HEK293 (cell line): ENCODE results near the gene MBD5.

ENCODE experiments used
- CTCF ChIA-PET: fragments of 350-600 bp; formaldehyde crosslinking; extraction: SDS; loops from one replicate; lab custom pipeline; 2021; ENCODE audit warnings: antibody characterized with exemption; lab: Yijun Ruan, JAX
- POLR2A ChIA-PET: fragments of 300-600 bp; formaldehyde crosslinking; extraction: SDS; loops from one replicate; lab custom pipeline; 2020; ENCODE audit warnings: antibody characterized with exemption, inconsistent platforms; lab: Yijun Ruan, JAX
- H3K27ac ChIP-seq: fragments of 200-500 bp; sonication (Bioruptor generic); 2 replicates; pipeline ENCODE4 v1.5.1; 2014; ENCODE audit warnings: low read depth, low read length, control low read depth, inconsistent platforms; ENCODE audit errors: extremely low read depth
- H3K36me3 ChIP-seq, 2 experiments: fragments of 200-500 bp in 1 of 2; sonication (Bioruptor generic) in 1 of 2; 1 replicate in 1 of 2; 2 replicates in 1 of 2; pipeline ENCODE4 v1.5.1; 2014 to 2017; ENCODE audit warnings: inconsistent platforms in 2 of 2, low read length in 2 of 2; ENCODE audit not compliant: control insufficient read depth in 2 of 2, insufficient read depth in 1 of 2
- H3K4me1 ChIP-seq: fragments of 200-500 bp; sonication (Bioruptor generic); 2 replicates; pipeline ENCODE4 v1.5.1; 2014; ENCODE audit warnings: mild to moderate bottlenecking, low read length, inconsistent platforms; ENCODE audit not compliant: control insufficient read depth, insufficient read depth
- H3K4me3 ChIP-seq: 2 replicates; pipeline ENCODE4 v1.5.1; 2011; ENCODE audit warnings: low read depth, mild to moderate bottlenecking, control low read depth, low read length, moderate library complexity
- H3K9me3 ChIP-seq: fragments of 200-500 bp; sonication (Bioruptor generic); 2 replicates; pipeline ENCODE4 v1.5.1; 2014; ENCODE audit warnings: low read depth, low read length, inconsistent platforms; ENCODE audit not compliant: control insufficient read depth, insufficient read depth
- GFI1B ChIP-seq: fragments of 450-650 bp; formaldehyde crosslinking; IDR thresholded peaks from 2 replicates; pipeline ENCODE4 v1.5.1; 2016; ENCODE audit warnings: missing biosample characterization, missing genetic modification characterization
- RBAK ChIP-seq: fragments of 450-650 bp; formaldehyde crosslinking; IDR thresholded peaks from 2 replicates; pipeline ENCODE4 v1.5.1; 2016; ENCODE audit warnings: missing biosample characterization, missing genetic modification characterization
- REPIN1 ChIP-seq: fragments of 450-650 bp; formaldehyde crosslinking; IDR thresholded peaks from 2 replicates; pipeline ENCODE4 v1.5.1; 2017; ENCODE audit warnings: missing biosample characterization, missing genetic modification characterization, low read depth
- ZBTB10 ChIP-seq: fragments of 450-650 bp; formaldehyde crosslinking; IDR thresholded peaks from 2 replicates; pipeline ENCODE4 v1.5.1; 2016; ENCODE audit warnings: missing biosample characterization, missing genetic modification characterization
- ZBTB44 ChIP-seq: fragments of 450-650 bp; IDR thresholded peaks from 2 replicates; pipeline ENCODE4 v1.5.1; 2018; ENCODE audit warnings: missing biosample characterization, mild to moderate bottlenecking, missing genetic modification characterization
- ZNF341 ChIP-seq: fragments of 450-650 bp; formaldehyde crosslinking; IDR thresholded peaks from 2 replicates; pipeline ENCODE4; 2016; ENCODE audit warnings: low read depth, missing biosample characterization, missing genetic modification characterization
- ZNF473 ChIP-seq: fragments of 450-650 bp; formaldehyde crosslinking; IDR thresholded peaks from 2 replicates; pipeline ENCODE4 v1.5.1; 2017; ENCODE audit warnings: missing biosample characterization, missing genetic modification characterization
- ZNF561 ChIP-seq: fragments of 450-650 bp; IDR thresholded peaks from 2 replicates; pipeline ENCODE4 v1.5.1; 2018; ENCODE audit warnings: missing biosample characterization, missing genetic modification characterization, borderline replicate concordance
- ZNF600 ChIP-seq: fragments of 450-650 bp; formaldehyde crosslinking; IDR thresholded peaks from 2 replicates; pipeline ENCODE4 v1.5.1; 2016; ENCODE audit warnings: missing biosample characterization, missing genetic modification characterization
- ZNF623 ChIP-seq: fragments of 450-650 bp; formaldehyde crosslinking; IDR thresholded peaks from 2 replicates; pipeline ENCODE4 v1.5.1; 2016; ENCODE audit warnings: missing biosample characterization, missing genetic modification characterization
- ZNF670 ChIP-seq: fragments of 450-650 bp; formaldehyde crosslinking; IDR thresholded peaks from 2 replicates; pipeline ENCODE4 v1.5.1; 2016; ENCODE audit warnings: missing biosample characterization, missing genetic modification characterization, low read depth
- ZSCAN16 ChIP-seq: fragments of 450-650 bp; formaldehyde crosslinking; IDR thresholded peaks from 2 replicates; pipeline ENCODE4 v1.5.1; 2016; ENCODE audit warnings: missing biosample characterization, missing genetic modification characterization
- TF ChIP-seq, protein P1 (sequence below): fragments of 450-650 bp; formaldehyde crosslinking; IDR thresholded peaks from 2 replicates; pipeline ENCODE4 v1.5.1; 2016; ENCODE audit warnings: missing biosample characterization, missing genetic modification characterization
- TF ChIP-seq, protein P2 (sequence below): fragments of 450-650 bp; formaldehyde crosslinking; IDR thresholded peaks from 2 replicates; pipeline ENCODE4 v1.5.1; 2017; ENCODE audit warnings: missing biosample characterization, missing genetic modification characterization
- TF ChIP-seq, protein P3 (sequence below): fragments of 450-650 bp; formaldehyde crosslinking; IDR thresholded peaks from 2 replicates; pipeline ENCODE4 v1.5.1; 2017; ENCODE audit warnings: missing biosample characterization, missing genetic modification characterization

Gene MBD5

DNA sequence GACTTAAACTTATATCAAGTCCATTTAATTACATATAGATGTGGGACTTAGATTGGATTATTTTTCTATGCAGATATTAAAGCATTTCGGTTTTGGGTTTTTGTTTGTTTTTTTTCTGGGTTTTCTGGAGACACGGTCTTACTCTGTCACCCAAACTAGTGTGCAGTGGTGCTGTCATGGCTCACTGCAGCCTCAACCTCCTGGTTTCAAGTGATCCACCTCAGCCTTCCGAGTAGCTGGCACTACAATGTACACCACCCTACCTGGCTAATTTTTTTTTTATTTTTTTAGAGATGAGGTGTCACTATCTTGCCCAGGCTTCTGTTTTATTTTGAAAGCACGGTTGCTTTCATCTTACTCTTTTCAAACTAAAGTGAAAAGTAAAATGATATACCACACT lies 281.6 kb downstream of the MBD5 start (continued):
- TF ChIP-seq, protein P1, sequence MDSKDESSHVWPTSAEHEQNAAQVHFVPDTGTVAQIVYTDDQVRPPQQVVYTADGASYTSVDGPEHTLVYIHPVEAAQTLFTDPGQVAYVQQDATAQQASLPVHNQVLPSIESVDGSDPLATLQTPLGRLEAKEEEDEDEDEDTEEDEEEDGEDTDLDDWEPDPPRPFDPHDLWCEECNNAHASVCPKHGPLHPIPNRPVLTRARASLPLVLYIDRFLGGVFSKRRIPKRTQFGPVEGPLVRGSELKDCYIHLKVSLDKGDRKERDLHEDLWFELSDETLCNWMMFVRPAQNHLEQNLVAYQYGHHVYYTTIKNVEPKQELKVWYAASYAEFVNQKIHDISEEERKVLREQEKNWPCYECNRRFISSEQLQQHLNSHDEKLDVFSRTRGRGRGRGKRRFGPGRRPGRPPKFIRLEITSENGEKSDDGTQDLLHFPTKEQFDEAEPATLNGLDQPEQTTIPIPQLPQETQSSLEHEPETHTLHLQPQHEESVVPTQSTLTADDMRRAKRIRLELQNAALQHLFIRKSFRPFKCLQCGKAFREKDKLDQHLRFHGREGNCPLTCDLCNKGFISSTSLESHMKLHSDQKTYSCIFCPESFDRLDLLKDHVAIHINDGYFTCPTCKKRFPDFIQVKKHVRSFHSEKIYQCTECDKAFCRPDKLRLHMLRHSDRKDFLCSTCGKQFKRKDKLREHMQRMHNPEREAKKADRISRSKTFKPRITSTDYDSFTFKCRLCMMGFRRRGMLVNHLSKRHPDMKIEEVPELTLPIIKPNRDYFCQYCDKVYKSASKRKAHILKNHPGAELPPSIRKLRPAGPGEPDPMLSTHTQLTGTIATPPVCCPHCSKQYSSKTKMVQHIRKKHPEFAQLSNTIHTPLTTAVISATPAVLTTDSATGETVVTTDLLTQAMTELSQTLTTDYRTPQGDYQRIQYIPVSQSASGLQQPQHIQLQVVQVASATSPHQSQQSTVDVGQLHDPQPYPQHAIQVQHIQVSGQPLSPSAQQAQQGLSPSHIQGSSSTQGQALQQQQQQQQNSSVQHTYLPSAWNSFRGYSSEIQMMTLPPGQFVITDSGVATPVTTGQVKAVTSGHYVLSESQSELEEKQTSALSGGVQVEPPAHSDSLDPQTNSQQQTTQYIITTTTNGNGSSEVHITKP (tag by site-specific recombination): no peak

GRCh38 chr2:148303161-148303560 lies 282.3 kb downstream of the MBD5 start:
- Histone ChIP-seq H3K4me3 (no peak overlapping the region), H3K4me1 (no peaks in the 10 kb centered on the region), H3K27ac (no peak overlapping the region), H3K9me3 (no peaks in the 10 kb centered on the region), H3K36me3 (no peaks in the 10 kb centered on the region)
- ChIA-PET POLR2A (no interaction called here), CTCF (no interaction called here)
- no peak for TF ChIP-seq RBAK (tag by site-specific recombination)
- no peak for TF ChIP-seq ZBTB10 (tag by site-specific recombination)
- no peak for TF ChIP-seq ZSCAN16 (tag by site-specific recombination)
- TF ChIP-seq ZNF670 (tag by site-specific recombination): no peak
- TF ChIP-seq GFI1B (tag by site-specific recombination): no peak
- TF ChIP-seq ZNF561 (tag by site-specific recombination): no peak
- TF ChIP-seq ZBTB44 (tag by site-specific recombination): no peak

DNA sequence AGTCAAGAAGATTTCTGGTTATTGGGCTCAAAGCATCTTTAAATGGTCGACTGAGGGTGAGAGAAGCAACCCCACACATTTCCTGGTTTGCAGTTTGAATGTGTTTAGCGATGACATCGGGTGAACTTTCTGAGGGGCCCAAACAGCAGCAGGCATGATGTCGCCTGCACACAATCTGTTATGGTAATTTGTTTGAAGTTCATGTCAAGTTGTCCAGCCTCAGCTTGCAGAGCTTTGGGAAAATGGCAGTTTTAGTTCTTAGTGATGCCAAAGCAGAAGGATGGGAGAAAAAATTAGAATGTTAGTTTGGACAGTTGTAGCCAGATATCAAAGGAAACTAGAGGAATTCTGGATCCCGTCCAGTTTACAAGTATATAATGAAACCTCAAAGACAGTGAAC lies 284.6 kb downstream of the MBD5 start:
- POLR2A ChIA-PET: interaction anchor here (0.6 kb wide), 1 partner anchor 488 kb away, joined by 7 read pairs; no protein-coding TSS in a partner anchor
- CTCF ChIA-PET: no interaction called here
- no peaks in the 10 kb centered on the region for H3K9me3 ChIP-seq
- H3K4me1 ChIP-seq: no peaks in the 10 kb centered on the region
- H3K4me3 ChIP-seq: no peak overlapping the region
- TF ChIP-seq, protein P2, sequence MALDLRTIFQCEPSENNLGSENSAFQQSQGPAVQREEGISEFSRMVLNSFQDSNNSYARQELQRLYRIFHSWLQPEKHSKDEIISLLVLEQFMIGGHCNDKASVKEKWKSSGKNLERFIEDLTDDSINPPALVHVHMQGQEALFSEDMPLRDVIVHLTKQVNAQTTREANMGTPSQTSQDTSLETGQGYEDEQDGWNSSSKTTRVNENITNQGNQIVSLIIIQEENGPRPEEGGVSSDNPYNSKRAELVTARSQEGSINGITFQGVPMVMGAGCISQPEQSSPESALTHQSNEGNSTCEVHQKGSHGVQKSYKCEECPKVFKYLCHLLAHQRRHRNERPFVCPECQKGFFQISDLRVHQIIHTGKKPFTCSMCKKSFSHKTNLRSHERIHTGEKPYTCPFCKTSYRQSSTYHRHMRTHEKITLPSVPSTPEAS (tag by site-specific recombination): no peak
- TF ChIP-seq ZNF473: no peak
- no peak for TF ChIP-seq ZNF341 (tag by site-specific recombination)
- TF ChIP-seq, protein P3, sequence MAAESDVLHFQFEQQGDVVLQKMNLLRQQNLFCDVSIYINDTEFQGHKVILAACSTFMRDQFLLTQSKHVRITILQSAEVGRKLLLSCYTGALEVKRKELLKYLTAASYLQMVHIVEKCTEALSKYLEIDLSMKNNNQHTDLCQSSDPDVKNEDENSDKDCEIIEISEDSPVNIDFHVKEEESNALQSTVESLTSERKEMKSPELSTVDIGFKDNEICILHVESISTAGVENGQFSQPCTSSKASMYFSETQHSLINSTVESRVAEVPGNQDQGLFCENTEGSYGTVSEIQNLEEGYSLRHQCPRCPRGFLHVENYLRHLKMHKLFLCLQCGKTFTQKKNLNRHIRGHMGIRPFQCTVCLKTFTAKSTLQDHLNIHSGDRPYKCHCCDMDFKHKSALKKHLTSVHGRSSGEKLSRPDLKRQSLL (tag by site-specific recombination): no peak
- TF ChIP-seq REPIN1 (tag by site-specific recombination): no peak
- TF ChIP-seq ZNF600 (tag by site-specific recombination): no peak
- no peak for TF ChIP-seq ZNF623 (tag by site-specific recombination)
- TF ChIP-seq, all 188 proteins: peak for 0
- no peaks in the 10 kb centered on the region for H3K36me3 ChIP-seq
- H3K27ac ChIP-seq: no peak overlapping the region
